ENCODE results near the gene MRPL23. TPM values are rescaled to one million over a fixed set of nuclear protein-coding genes. Genes with fewer than 3 reads are reported as not detected.

The MRPL23 gene
- 10 to 100 TPM; 83.6 to 85.5 TPM for total RNA-seq

GRCh38 chr11:1946812-1947484 is at the start of gene MRPL23:
MRPL23 (plus strand) TSS chr11:1947332; CDS start chr11:1947363, 31 bp downstream.

GRCh38 chr11:1919391-1920127 is 27.6 kb upstream of the MRPL23 start, which contains the start of gene TNNT3:
TNNT3 (plus strand) TSS chr11:1919703; CDS start chr11:1922875, 3,172 bp downstream.

GRCh38 chr11:1997755-1998154 is 50.6 kb downstream of the MRPL23 start, which contains the start of gene H19:
H19 (minus strand) TSS chr11:1997842.

Other genes with a start within 250 kb of the MRPL23 start
- 1 to 10 TPM in 1 of 2 experiments, under 1 TPM in 1; 0.68 to 1.5 TPM for gene IFITM10, start 196.7 kb upstream of the MRPL23 start, total RNA-seq
- gene CTSD, start 183.4 kb upstream of the MRPL23 start, total RNA-seq, result 100 to 1,000 TPM; 166 to 171 TPM
- not detected for gene SYT8, start 112.3 kb upstream of the MRPL23 start, total RNA-seq
- not detected for gene TNNI2, start 108.4 kb upstream of the MRPL23 start, total RNA-seq
- gene LSP1, start 94.2 kb upstream of the MRPL23 start, total RNA-seq, result 100 to 1,000 TPM; 547 to 564 TPM
- under 1 TPM in 1 of 2 experiments, not detected in 1; 0.05 TPM for gene PRR33, start 55.4 kb upstream of the MRPL23 start, total RNA-seq
- gene TNNT3, start 27.6 kb upstream of the MRPL23 start, total RNA-seq, result 10 to 100 TPM; 11.3 to 11.5 TPM
- not detected for gene H19, start 50.5 kb downstream of the MRPL23 start, total RNA-seq
- not detected for gene IGF2, start 192.1 kb downstream of the MRPL23 start, total RNA-seq
- gene INS, start 213.9 kb downstream of the MRPL23 start, total RNA-seq, result not detected
- not detected for gene TH, start 224.5 kb downstream of the MRPL23 start, total RNA-seq

Measured in activated naive CD4-positive, alpha-beta T cell treated with anti-CD3 and anti-CD28 coated beads, Interleukin-2, amount 10 ng/mL, durations not matched to agents 5 hours and 36 hours (primary cell).